Dedifferentiated amniotic fluid mesenchymal stem cell (primary cell): Measurements from ENCODE around the gene IGFBP6.

Experiments used
- DNase-seq: peaks from one replicate; pipeline ENCODE4 v3.0.0-alpha.2; 2016; ENCODE audit errors: extremely low spot score

Gene IGFBP6

GRCh38 chr12:53120685-53121525, 23.4 kb downstream of the IGFBP6 start:
- DNase-seq = no peak

- DNase-seq = no peak
Measured at GRCh38 chr12:53122961-53123468, 25.5 kb downstream of the IGFBP6 start.

GRCh38 chr12:53123578-53124351, 26.3 kb downstream of the IGFBP6 start:
- no peak for DNase-seq

GRCh38 chr12:53124352-53124723, 26.9 kb downstream of the IGFBP6 start:
- DNase-seq = no peak

- no peak for DNase-seq
Measured at GRCh38 chr12:53127169-53127568, 29.7 kb downstream of the IGFBP6 start.

GRCh38 chr12:53128780-53129569, 31.5 kb downstream of the IGFBP6 start:
- no peak for DNase-seq

GRCh38 chr12:53131844-53132243, 34.4 kb downstream of the IGFBP6 start:
- DNase-seq = no peak

- no peak for DNase-seq
Measured at GRCh38 chr12:53133722-53134121, 36.3 kb downstream of the IGFBP6 start.

GRCh38 chr12:53143355-53143754, 45.9 kb downstream of the IGFBP6 start:
- no peak for DNase-seq

- no peak for DNase-seq
Measured at GRCh38 chr12:53145383-53146260, 48.2 kb downstream of the IGFBP6 start.

- no peak for DNase-seq
Measured at GRCh38 chr12:53147181-53147580, 49.7 kb downstream of the IGFBP6 start.

GRCh38 chr12:53147653-53148052, 50.2 kb downstream of the IGFBP6 start:
- no peak for DNase-seq

GRCh38 chr12:53151039-53151438, 53.6 kb downstream of the IGFBP6 start:
- no peak for DNase-seq
